Spleen (tissue), 11 donors: ENCODE measurements around the gene P3H2. TPM values are rescaled to one million over a fixed set of nuclear protein-coding genes. Genes with fewer than 3 reads are reported as not detected.

Experiments used
- DNase-seq: peaks from one replicate; pipeline ENCODE4 v3.0.0-alpha.2; 2020
- H3K27ac ChIP-seq, 8 donors: fragments of 200-600 bp; sonication (generic) in 7 of 8; 1 replicate in 4 of 8; 2 replicates in 4 of 8; pipeline versions ENCODE4 v1.5.0 to v1.8.0; 2016 to 2021; ENCODE audit warnings: inconsistent platforms in 4 of 8, mild to moderate bottlenecking in 4 of 8, moderate library complexity in 1 of 8
- H3K27me3 ChIP-seq, 7 donors: fragments of 200-600 bp; sonication (generic) in 6 of 7; replicated peaks in 1 of 7; 1 replicate in 4 of 7; 2 replicates in 3 of 7; pipeline versions ENCODE4 v1.5.0 to v1.8.0; 2016 to 2021; ENCODE audit warnings: inconsistent platforms in 3 of 7, mild to moderate bottlenecking in 1 of 7
- H3K36me3 ChIP-seq, 6 donors: fragments of 200-600 bp; sonication (generic) in 5 of 6; 1 replicate in 4 of 6; 2 replicates in 2 of 6; pipeline versions ENCODE4 v1.5.0 to v1.8.0; 2016 to 2021; ENCODE audit warnings: inconsistent platforms in 2 of 6
- H3K4me1 ChIP-seq, 6 donors: fragments of 200-600 bp; sonication (generic) in 5 of 6; 1 replicate in 3 of 6; 2 replicates in 3 of 6; pipeline versions ENCODE4 v1.5.0 to v1.8.0; 2016 to 2021; ENCODE audit warnings: inconsistent platforms in 3 of 6
- H3K4me3 ChIP-seq, 8 donors: fragments of 200-600 bp; sonication (generic) in 7 of 8; 1 replicate in 4 of 8; 2 replicates in 4 of 8; pipeline versions ENCODE4 v1.5.0 to v1.8.0; 2016 to 2021; ENCODE audit warnings: inconsistent platforms in 4 of 8, mild to moderate bottlenecking in 4 of 8, moderate library complexity in 2 of 8
- H3K9me3 ChIP-seq, 8 donors: fragments of 200-600 bp; sonication (generic) in 7 of 8; 1 replicate in 4 of 8; 2 replicates in 4 of 8; pipeline versions ENCODE4 v1.5.0 to v1.8.0; 2016 to 2021; ENCODE audit warnings: inconsistent platforms in 4 of 8
- POLR2A ChIP-seq, 3 donors: fragments of 450-650 bp; IDR thresholded peaks; one replicate each; pipeline ENCODE4 v1.5.1; 2017; ENCODE audit warnings: antibody characterized with exemption in 3 of 3, mild to moderate bottlenecking in 1 of 3
- POLR2AphosphoS5 ChIP-seq, 3 donors: sonication (generic); formaldehyde crosslinking; IDR thresholded peaks; one replicate each; pipeline ENCODE4 v1.5.1; 2017; ENCODE audit warnings: antibody characterized with exemption in 3 of 3
- WGBS, 5 donors: extraction: QIAGEN DNeasy Blood & Tissue Kit in 3 of 5; methylation state at CpG; one replicate each; pipeline versions ENCODE4 v1.1.5 to v1.1.7; 2013 to 2018; 5-methylcytosine and 5-hydroxymethylcytosine counted together
- intact Hi-C: fragments of 100-400 bp; cut with DNase I; formaldehyde crosslinking; loops from one replicate; pipeline ENCODE4 v1.15.0; 2023; ENCODE audit warnings: low total_unique reads
- polyA plus RNA-seq, 3 donors: library from polyadenylated mRNA; stranded (reverse); fragments of 200-250 nt; gene quantifications; one replicate each; pipeline ENCODE4 v1.2.1, GENCODE V29; 2013
- total RNA-seq, 7 donors: library from RNA; depleted of rRNA in 3 of 7; stranded (reverse); fragments of >200 nt in 3 of 7; fragmentation: NEBNext Ultra II Directional in 4 of 7; extraction: Animal tissue kit (Norgen Biotek cat#: 25700) in 4 of 7; gene quantifications; one replicate each; pipeline versions ENCODE4 v1.1.0 to v1.2.1, GENCODE V29; 2016 to 2021
- TF ChIP-seq, protein P1 (sequence below), 11 experiments: fragments of 200-600 bp in 7 of 11; fragments of 450-650 bp in 4 of 11; sonication (generic) in 4 of 11; IDR thresholded peaks in 8 of 11; conservative IDR thresholded peaks in 3 of 11; 1 replicate in 7 of 11; 2 replicates in 4 of 11; pipeline versions ENCODE4 v1.4.0 to v1.8.0; 2016 to 2021; ENCODE audit warnings: antibody characterized with exemption in 11 of 11, inconsistent platforms in 4 of 11, mild to moderate bottlenecking in 1 of 11
- donor health status: healthy with polysubstance abuse.
- donor health status: DM: no; HTN: no; CAD: no; lungs with moderate emphysema.
- donor health status: DM: no; HTN: no; CAD: no.
- donor health status: Bipolar disorder and iron deficiency.
- donor health status: healthy.
- donor health status: DM: no; HTN: no; CAD: no.
- donor health status: DM: yes; HTN: yes; CAD: no.

The P3H2 gene
- total and polyA plus RNA-seq, 10 donors = 7.7 to 155 (median 79.2) TPM

DNA sequence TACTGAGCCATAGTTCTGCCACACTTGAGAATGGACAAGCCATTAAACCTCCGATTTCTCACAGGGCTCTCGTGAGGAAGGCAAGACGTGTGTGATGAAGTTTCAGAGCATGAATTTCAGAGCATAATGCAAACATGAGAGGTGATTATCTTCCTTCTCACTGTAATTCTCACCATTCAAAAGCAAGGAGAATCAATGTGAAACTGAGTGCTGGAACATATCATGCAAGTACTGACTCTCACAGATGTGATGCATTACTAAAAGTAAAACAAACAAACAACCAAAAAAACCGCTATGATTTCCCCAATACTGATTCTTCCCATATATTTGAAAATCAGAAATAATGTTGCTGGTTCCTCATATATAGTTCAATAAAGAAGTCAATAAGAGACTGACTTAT is 23.7 kb downstream of the P3H2 start:
- Histone ChIP-seq H3K4me1 (peaks cover 7 to 62% (median 29%) of the 10 kb centered on the region in 6 donors), H3K9me3 (no peaks in the 10 kb centered on the region), H3K4me3 (no peak overlapping the region), H3K27ac (peak overlapping the region in 7 of 8 donors; percentile 3 to 78 (median 32)), H3K27me3 (no peaks in the 10 kb centered on the region), H3K36me3 (no peaks in the 10 kb centered on the region)
- DNase-seq = no peak
- 59 to 80% (median 72%) methylated on average over 4 of the region's 4 CpGs for WGBS, 5 donors
- intact Hi-C loops = no loop called here
- TF ChIP-seq, protein P1, sequence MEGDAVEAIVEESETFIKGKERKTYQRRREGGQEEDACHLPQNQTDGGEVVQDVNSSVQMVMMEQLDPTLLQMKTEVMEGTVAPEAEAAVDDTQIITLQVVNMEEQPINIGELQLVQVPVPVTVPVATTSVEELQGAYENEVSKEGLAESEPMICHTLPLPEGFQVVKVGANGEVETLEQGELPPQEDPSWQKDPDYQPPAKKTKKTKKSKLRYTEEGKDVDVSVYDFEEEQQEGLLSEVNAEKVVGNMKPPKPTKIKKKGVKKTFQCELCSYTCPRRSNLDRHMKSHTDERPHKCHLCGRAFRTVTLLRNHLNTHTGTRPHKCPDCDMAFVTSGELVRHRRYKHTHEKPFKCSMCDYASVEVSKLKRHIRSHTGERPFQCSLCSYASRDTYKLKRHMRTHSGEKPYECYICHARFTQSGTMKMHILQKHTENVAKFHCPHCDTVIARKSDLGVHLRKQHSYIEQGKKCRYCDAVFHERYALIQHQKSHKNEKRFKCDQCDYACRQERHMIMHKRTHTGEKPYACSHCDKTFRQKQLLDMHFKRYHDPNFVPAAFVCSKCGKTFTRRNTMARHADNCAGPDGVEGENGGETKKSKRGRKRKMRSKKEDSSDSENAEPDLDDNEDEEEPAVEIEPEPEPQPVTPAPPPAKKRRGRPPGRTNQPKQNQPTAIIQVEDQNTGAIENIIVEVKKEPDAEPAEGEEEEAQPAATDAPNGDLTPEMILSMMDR (IDR thresholded peaks at IDR 0.05 in 8 of 11, conservative IDR thresholded peaks at IDR 0.05 in 3 of 11) = no peak
- no peak for TF ChIP-seq POLR2AphosphoS5 (IDR thresholded peaks at IDR 0.05)
- no peak for TF ChIP-seq POLR2A (IDR thresholded peaks at IDR 0.05)

DNA sequence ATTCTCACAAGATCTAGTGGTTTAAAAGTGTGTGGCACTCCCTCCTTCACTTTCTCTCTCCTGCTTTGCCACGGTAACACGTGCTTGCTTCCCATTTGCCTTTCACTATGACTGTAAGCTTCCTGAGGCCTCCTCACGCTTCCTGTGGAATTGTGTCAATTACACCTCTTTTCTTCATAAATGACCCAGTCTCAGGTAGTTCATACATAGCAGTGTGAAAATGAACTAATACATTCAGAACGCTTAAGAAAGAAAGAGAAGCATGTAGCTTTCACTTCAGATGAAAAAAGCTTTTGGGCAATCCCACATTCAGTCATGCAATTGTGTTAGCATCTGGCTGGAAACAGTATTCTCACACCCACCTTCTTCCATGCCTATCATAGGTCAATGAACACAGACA is 24.4 kb downstream of the P3H2 start:
- WGBS, 5 donors = 70 to 75% (median 71%) methylated on average over 4 of the region's 4 CpGs
- no peaks in the 10 kb centered on the region for H3K36me3 ChIP-seq
- TF ChIP-seq POLR2A (IDR thresholded peaks at IDR 0.05) (no peak), POLR2AphosphoS5 (IDR thresholded peaks at IDR 0.05) (no peak)
- TF ChIP-seq, protein P1 (IDR thresholded peaks at IDR 0.05 in 8 of 11, conservative IDR thresholded peaks at IDR 0.05 in 3 of 11) = no peak
- no peaks in the 10 kb centered on the region for H3K9me3 ChIP-seq
- H3K4me3 ChIP-seq = no peak overlapping the region
- peaks cover 11 to 56% (median 31%) of the 10 kb centered on the region in 6 donors for H3K4me1 ChIP-seq
- H3K27ac ChIP-seq = peak overlapping the region; percentile 3 to 78 (median 34)
- DNase-seq = no peak
- H3K27me3 ChIP-seq = no peaks in the 10 kb centered on the region
- intact Hi-C loops = no loop called here

DNA sequence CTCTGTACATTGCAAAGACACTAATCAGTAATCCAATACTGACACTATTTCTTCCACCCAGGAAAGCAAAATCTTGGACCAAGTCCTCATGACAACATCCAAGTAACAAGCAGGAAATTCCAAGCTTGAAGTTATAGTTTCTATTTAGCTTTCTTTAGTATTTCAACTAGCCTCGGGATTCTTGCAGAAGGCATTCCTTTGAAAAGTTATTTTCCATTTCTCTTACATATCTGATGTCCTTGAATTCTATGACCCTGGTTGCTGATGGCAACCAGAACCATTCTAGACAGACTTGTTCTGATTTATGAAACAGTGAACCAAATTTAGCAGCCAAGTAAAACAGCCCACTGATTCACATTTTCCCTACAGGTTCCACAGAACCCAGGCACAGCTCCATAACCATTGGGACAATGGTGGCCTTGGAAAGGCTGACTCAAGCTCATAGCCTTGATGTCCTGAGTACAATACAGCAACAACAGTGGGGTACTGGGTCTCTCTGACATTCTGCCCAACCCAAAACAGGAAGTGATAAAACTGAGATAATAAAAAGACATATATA is 26.5 kb downstream of the P3H2 start:
- Histone ChIP-seq H3K27me3 (no peaks in the 10 kb centered on the region), H3K27ac (peak overlapping the region; percentile 40 to 83 (median 74)), H3K9me3 (no peaks in the 10 kb centered on the region), H3K36me3 (no peaks in the 10 kb centered on the region), H3K4me1 (peaks cover 11 to 51% (median 24%) of the 10 kb centered on the region in 6 donors), H3K4me3 (no peak overlapping the region)
- no peak for TF ChIP-seq POLR2A (IDR thresholded peaks at IDR 0.05)
- peak in 1 of 3 donors; percentile 72 for TF ChIP-seq POLR2AphosphoS5 (IDR thresholded peaks at IDR 0.05)
- TF ChIP-seq, protein P1 (IDR thresholded peaks at IDR 0.05 in 8 of 11, conservative IDR thresholded peaks at IDR 0.05 in 3 of 11) = no peak
- no peak for DNase-seq
- WGBS, 5 donors = 39 to 73% (median 56%) methylated on average over 1 of the region's 1 CpG
- intact Hi-C loops = no loop called here

DNA sequence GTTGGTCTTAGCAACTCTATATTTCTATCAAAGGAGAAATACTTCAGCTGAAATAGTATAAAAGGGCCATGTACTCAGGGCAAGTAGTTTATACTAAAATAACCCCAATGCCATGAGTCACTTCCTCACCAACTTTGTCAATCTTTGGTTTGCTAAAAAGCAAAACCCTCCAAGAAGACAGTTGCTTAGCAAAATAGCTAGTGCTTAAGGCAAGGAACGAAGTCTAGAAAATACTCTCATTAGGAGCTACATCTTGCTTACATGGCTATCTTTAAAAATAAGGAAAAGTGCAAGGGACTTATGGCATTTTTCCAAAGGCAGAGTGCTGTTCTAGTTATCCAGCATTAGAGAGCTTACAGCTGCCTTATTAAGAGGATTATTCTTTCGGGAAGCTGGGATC is 28.4 kb downstream of the P3H2 start:
- 22 to 31% (median 30%) methylated on average over 2 of the region's 2 CpGs for WGBS, 5 donors
- intact Hi-C loops = no loop called here
- Histone ChIP-seq H3K4me1 (peaks cover 11 to 44% (median 24%) of the 10 kb centered on the region in 6 donors), H3K9me3 (no peaks in the 10 kb centered on the region), H3K4me3 (no peak overlapping the region), H3K27ac (peak overlapping the region in 7 of 8 donors; percentile 41 to 83 (median 74)), H3K36me3 (no peaks in the 10 kb centered on the region), H3K27me3 (no peaks in the 10 kb centered on the region)
- DNase-seq = no peak
- TF ChIP-seq POLR2A (IDR thresholded peaks at IDR 0.05) (no peak), POLR2AphosphoS5 (IDR thresholded peaks at IDR 0.05) (no peak)
- TF ChIP-seq, protein P1 (IDR thresholded peaks at IDR 0.05 in 8 of 11, conservative IDR thresholded peaks at IDR 0.05 in 3 of 11) = no peak
